NCI-H1417 treated with DMSO at 0.1 percent for 48 hours (cell line): ENCODE results near the gene NPIPA3.
"Not testable (repeated sequence)": the region's sequence is repeated elsewhere in the genome, so short reads cannot be mapped to it uniquely, and the experiment has no call there.

Experiments used
- DNase-seq: peaks from one replicate; lab custom pipeline; 2025; lab: John Stamatoyannopoulos, UW

NPIPA3 gene

GRCh38 chr16:14703156-14704011 is at the start of gene NPIPA3:
TSS of gene NPIPA3 (plus strand) at chr16:14703411. CDS start at chr16:14708944, 5,533 bp downstream.
- not testable (repeated sequence) for DNase-seq

DNA sequence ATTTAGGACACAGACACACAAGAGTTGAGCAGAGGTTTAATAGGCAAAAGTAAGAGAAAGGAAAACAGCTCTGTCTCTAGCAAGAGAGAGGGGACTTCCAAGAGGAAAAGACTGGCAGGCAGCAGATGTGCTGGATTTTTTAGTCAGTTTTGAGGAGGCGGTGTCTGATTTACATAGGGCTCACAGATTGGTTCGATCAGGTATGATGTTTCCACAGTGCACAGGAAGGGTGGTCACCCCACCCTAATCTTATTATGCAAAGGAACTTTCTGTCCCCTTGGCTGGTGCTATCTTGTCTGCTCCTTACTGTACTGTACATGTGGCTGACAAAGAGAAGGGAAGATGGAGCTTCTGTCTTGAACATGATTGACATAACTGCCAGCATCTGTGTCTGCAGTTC is 45.1 kb upstream of the NPIPA3 start:
- DNase-seq = no peak

DNA sequence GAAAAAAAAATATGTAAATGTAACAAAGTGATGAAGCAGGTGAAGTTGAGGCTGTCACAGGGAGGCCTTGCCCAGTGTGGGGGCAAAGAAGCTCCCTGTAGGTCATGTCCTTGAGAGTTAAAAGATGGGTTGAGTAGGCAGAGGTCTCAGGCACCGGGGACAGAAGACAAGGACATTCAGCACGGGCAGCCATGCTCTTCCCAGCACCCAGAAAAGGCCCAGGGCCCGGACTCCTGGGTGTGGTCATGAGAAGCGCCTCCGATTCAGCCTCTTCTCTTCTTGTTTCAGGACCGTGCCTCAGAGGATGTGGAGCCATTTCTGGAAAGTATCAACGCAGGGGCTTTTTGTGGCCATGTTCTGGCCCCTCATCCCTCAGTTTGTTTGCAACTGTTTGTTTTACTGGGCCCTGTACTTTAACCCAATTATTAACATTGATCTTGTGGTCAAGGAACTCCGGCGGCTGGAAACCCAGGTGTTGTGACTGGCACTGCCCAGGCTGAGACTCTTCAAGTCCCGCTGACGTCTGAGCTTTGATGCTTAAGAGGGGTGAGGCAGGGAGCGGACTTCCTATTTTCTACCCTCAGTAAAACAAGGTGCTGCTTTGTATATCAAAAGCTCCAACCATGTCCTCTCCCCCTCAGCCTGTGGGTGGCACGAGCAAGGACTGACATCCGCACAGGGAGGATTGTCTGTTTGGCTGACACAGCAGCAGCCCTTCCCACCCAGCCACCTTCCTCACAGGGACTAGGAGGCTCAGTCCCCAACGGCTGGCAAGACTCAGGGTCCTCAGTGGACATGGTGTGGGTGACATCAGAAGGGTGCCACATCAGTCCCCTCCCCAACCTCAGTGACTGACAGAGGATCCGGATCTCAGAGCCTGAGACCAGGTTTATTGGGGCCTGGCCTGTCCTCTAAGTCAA is 35.6 kb upstream of the NPIPA3 start:
- DNase-seq = no peak

DNA sequence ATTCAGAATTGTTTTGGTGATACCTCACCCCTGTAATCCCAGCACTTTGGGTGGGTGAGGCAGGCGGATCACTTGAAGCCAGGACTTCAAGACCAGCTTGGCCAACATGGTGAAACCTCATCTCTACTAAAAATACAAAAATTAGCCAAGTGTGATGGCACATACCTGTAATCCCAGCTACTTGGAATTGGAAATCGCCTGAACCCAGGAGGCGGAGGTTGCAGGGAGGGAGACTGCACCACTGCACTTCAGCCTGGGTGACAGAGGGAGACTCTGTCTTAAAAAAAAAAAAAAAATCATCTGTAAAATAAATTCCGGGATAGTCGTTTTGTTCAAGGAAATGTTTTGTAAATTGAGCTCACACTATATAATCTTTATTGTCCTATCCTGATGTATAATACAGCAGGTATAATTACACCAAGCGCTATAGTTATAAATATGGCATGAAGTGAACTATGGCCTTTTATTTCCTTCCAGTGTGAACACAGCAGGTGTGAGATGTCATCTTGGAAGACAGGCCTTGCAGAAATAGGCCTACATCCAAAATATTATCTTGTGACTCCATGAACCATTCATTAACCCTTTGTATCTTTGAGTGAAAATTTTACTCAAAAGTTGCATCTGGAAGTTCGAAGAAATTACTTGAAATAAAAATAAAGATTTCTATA is 34.5 kb upstream of the NPIPA3 start:
- DNase-seq = no peak

GRCh38 chr16:14669776-14670175 is 33.4 kb upstream of the NPIPA3 start:
- DNase-seq = no peak

GRCh38 chr16:14672403-14672971 is 30.7 kb upstream of the NPIPA3 start:
- no peak for DNase-seq

DNA sequence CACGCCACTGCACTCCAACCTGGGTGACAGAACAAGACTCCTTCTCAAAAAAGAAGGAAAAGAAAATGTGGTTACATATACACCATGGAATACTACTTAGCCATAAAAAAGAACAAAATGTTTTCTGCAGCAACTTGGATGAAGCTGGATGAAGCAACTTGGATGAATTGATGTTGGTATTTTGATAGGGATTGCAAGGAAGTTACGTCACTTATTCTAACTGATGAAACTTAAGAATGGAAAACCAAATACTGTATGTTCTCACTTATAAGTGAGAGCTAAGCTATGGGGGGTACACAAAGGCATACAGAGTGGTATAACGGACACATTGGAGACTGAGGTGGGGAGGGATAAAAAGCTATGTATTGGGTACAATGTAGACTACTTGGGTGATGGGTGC is 26.6 kb upstream of the NPIPA3 start:
- no peak for DNase-seq

GRCh38 chr16:14677627-14678026 is 25.6 kb upstream of the NPIPA3 start:
- DNase-seq = no peak

DNA sequence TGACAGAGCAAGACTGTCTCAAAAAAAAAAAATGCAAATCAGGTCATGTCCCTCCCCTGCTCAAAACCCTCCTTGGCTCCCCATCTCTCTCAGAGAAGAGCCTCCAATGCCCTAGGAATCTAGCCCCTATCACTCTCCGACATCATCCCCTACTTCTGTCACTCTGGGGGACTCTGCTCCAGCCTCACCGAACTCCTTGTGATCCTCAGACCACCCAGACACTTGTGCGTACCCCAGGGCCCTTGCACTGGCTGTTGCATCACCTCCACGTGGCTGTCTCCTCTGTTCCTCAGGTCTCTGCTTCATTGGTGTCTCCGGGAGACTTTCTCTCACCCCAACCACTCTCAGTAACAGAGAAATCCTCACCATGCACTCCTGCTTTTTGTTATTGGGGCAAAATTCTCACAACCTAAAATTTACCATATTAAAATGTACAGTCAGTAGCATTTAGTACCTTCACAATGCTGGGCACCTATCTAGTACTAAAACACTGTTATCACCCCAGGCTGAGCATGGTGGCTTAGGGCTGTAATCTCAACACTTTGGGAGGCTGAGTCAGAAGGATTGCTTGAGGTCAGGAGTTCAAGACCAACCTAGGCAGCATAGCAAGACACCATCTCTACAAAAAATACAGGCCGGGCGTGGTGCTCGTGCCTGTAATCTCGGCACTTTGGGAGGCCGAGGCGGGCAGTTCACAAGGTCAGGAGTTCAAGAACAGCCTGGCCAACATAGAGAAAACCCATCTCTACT is 24.3 kb upstream of the NPIPA3 start:
- DNase-seq = no peak

GRCh38 chr16:14680396-14680795 is 22.8 kb upstream of the NPIPA3 start:
- DNase-seq = not testable (repeated sequence)

DNA sequence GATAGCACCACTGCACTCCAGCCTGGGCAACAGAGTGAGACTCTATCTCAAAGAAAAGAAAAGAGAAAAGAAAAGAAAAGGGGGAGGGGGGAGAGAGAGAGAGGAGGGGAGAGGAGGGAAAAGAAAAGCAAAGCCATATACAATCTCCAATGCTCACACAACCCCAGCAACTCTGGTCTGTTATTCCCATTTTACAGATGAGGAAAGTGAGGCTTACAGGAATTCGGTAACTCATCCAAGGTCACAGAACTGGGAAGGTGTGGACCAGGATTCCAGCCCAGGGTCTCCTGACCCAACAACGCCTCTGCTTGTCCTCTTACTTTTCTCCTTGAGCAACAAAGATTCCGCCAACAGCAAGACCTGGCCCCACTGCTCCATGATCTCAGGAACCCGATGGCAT is 22.1 kb upstream of the NPIPA3 start:
- no peak for DNase-seq

- DNase-seq = no peak
Measured at GRCh38 chr16:14682121-14682520, 21.1 kb upstream of the NPIPA3 start.

DNA sequence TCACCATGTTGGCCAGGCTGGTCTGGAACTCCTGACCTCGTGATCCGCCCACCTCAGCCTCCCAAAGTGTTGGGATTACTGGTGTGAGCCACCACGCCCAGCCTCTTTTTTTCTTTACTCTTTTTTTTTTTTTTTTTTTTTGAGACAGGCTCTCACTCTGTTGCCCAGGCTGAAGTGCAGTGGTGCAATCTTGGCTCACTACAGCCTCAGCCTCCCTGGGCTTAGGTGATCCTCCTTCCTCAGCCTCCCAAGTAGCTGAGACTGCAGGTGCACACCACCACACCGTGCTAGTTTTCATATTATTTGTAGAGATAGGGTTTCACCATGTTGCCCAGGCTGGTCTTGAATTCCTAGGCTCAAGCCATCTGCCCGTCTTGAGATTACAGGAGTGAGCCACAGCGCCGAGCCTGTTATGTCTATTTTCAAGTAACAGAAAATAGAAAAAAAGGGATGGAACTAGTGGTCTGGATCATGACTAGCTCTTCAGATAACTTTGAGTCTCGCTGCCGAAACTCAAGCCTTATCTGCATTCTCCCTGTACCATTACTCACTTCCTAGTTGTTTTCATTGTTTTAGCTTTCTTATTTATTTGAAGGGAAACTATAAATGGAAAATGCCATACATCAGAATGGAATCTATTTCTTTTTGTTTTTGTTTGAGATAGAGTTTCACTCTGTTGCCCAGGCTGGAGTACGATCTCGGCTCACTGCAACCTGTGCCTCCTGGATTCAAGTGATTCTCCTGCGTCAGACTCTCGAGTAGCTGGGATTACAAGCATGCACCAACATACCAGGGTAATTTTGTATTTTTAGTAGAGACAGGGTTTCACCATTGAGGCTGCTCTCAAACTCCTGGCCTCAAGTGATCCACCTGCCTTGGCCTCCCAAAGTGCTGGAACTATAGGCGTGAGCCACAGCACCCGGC is 17.1 kb upstream of the NPIPA3 start:
- not testable (repeated sequence) for DNase-seq

DNA sequence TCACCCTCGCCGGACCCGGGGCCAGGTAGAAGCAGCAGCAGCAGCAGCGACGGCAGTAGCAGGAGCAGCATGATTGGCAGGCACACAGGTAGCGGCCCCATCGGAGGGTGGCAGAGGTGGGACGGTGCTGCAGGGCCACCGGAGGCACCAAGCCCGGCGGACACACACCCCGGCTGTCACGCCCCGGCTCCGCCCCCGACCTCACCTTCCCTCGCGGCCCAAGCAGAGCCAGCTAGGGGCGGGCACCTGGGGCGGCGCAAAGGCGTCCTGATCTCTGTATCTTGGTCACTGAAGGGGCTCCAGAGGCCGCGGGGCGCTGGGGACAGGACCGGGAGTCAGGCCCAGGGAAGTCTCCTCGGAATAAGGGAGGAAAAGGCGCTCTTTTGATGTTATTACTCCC is 9.1 kb upstream of the NPIPA3 start, which contains the start of gene PLA2G10:
Gene PLA2G10, minus strand, starts transcription at position 180 of the 400 bp plus-strand sequence. Its CDS starts 79 bp downstream, at position 101.
- DNase-seq = not testable (repeated sequence)

DNA sequence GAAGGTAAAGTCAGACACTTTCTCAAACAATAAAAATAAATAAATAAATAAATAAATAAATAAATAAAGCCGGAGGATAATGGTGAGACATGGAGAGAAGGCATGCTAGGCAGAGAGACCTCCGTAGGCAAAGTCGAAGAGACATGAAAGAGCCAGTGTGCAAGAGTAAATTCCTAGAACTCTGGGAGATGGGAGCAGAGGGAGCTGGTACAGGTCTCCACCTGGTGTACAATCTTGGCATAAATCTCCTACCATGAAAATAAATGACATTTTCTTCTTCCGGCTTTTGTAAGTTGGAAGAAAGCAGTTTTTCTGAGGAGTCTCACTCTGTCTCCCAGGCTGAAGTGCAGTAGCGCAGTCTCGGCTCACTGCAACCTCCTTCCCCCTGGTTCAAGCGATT is 1.4 kb upstream of the NPIPA3 start:
- DNase-seq = not testable (repeated sequence)

GRCh38 chr16:14702672-14703071 is 539 bp upstream of the NPIPA3 start:
- not testable (repeated sequence) for DNase-seq

DNA sequence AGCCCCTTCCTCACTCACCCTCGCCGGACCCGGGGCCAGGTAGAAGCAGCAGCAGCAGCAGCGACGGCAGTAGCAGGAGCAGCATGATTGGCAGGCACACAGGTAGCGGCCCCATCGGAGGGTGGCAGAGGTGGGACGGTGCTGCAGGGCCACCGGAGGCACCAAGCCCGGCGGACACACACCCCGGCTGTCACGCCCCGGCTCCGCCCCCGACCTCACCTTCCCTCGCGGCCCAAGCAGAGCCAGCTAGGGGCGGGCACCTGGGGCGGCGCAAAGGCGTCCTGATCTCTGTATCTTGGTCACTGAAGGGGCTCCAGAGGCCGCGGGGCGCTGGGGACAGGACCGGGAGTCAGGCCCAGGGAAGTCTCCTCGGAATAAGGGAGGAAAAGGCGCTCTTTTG is 30.0 kb downstream of the NPIPA3 start:
- not testable (repeated sequence) for DNase-seq

DNA sequence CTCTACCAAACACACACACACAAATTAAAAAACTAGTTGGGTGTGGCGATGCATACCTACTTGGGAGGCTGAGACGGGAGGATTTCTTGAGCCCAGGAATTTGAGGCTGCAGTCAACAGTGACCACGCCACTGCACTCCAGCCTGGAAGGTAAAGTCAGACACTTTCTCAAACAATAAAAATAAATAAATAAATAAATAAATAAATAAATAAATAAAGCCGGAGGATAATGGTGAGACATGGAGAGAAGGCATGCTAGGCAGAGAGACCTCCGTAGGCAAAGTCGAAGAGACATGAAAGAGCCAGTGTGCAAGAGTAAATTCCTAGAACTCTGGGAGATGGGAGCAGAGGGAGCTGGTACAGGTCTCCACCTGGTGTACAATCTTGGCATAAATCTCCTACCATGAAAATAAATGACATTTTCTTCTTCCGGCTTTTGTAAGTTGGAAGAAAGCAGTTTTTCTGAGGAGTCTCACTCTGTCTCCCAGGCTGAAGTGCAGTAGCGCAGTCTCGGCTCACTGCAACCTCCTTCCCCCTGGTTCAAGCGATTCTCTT is 37.7 kb downstream of the NPIPA3 start:
- not testable (repeated sequence) for DNase-seq

DNA sequence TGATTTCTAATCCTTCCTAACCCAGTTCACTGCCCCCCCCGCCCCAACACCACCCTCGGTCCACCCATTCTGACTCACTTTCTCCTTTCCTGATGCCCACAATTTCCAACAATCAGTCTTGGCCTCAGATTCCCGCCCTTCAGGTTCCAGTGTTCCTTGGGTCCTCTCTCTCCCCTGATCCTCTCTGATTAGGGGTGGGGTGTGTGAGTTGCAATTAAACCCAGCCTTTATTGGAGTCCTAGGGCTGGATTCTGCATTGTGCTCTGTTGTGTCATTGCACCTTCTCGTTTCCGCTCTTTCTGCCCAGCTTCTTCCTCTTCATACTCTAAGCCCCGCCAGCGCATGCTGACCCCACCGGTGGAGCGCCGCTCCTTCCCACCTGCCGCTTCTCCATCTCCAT is 38.6 kb downstream of the NPIPA3 start:
- DNase-seq = not testable (repeated sequence)
